Small intestine (tissue), 7 donors: ENCODE data around the gene CACNA2D3. TPM values are rescaled to one million over a fixed set of nuclear protein-coding genes. Genes with fewer than 3 reads are reported as not detected.

ENCODE experiments used
- DNase-seq, 2 donors: peaks; one replicate each; pipeline versions ENCODE4 v3.0.0 to v3.0.0-alpha.2; 2013
- FAIRE-seq: peaks from 2 replicates; lab custom pipeline; 2012; peaks lifted over from hg19 to GRCh38; lab: Jason Lieb, UNC
- H3K27ac ChIP-seq, 3 donors: one replicate each; pipeline ENCODE4 v1.5.1; 2013; ENCODE audit warnings: low read length in 2 of 3, mild to moderate bottlenecking in 2 of 3, control low read depth in 1 of 3, inconsistent platforms in 1 of 3, low read depth in 1 of 3, moderate library complexity in 1 of 3
- H3K27me3 ChIP-seq, 3 donors: one replicate each; pipeline ENCODE4 v1.6.1; 2013; ENCODE audit warnings: low read length in 3 of 3, inconsistent platforms in 1 of 3; ENCODE audit not compliant: control insufficient read depth in 3 of 3, insufficient read depth in 3 of 3
- H3K36me3 ChIP-seq, 3 donors: one replicate each; pipeline ENCODE4 v1.6.1; 2013; ENCODE audit warnings: low read length in 3 of 3, inconsistent platforms in 1 of 3, low read depth in 1 of 3, mild to moderate bottlenecking in 1 of 3, moderate library complexity in 1 of 3; ENCODE audit not compliant: control insufficient read depth in 3 of 3, insufficient read depth in 2 of 3
- H3K4me1 ChIP-seq, 3 donors: one replicate each; pipeline ENCODE4 v1.6.1; 2013; ENCODE audit warnings: low read length in 2 of 3, inconsistent platforms in 1 of 3, low read depth in 1 of 3, mild to moderate bottlenecking in 1 of 3, moderate library complexity in 1 of 3; ENCODE audit not compliant: control insufficient read depth in 3 of 3, insufficient read depth in 2 of 3
- H3K4me3 ChIP-seq, 3 donors: one replicate each; pipeline ENCODE4 v1.5.1; 2013; ENCODE audit warnings: low read length in 3 of 3, control low read depth in 1 of 3, inconsistent platforms in 1 of 3, low read depth in 1 of 3, mild to moderate bottlenecking in 1 of 3, moderate library complexity in 1 of 3
- H3K9me3 ChIP-seq, 2 donors: one replicate each; pipeline ENCODE4 v1.6.1; 2013; ENCODE audit warnings: low read depth in 1 of 2, low read length in 1 of 2; ENCODE audit not compliant: control insufficient read depth in 2 of 2, insufficient read depth in 1 of 2
- WGBS, 3 donors: extraction: QIAGEN DNeasy Blood & Tissue Kit; methylation state at CpG; one replicate each; pipeline ENCODE4 v1.1.7; 2013; 5-methylcytosine and 5-hydroxymethylcytosine counted together
- polyA plus RNA-seq, 4 donors: library from polyadenylated mRNA; stranded (reverse) in 3 of 4; unstranded in 1 of 4; fragments of 200-250 nt in 3 of 4; fragments of 120-200 nt in 1 of 4; gene quantifications; one replicate each; pipeline versions ENCODE4 v1.2.1 to v1.2.3, GENCODE V29; 2013
- donor health status: healthy with polysubstance abuse.
- donor health status: control.
- donor health status: control.
- donor health status: Bipolar disorder and iron deficiency.
- donor health status: healthy.

Gene CACNA2D3
- polyA plus RNA-seq, 4 donors: 0.27 to 0.61 TPM; not detected in 2

DNA sequence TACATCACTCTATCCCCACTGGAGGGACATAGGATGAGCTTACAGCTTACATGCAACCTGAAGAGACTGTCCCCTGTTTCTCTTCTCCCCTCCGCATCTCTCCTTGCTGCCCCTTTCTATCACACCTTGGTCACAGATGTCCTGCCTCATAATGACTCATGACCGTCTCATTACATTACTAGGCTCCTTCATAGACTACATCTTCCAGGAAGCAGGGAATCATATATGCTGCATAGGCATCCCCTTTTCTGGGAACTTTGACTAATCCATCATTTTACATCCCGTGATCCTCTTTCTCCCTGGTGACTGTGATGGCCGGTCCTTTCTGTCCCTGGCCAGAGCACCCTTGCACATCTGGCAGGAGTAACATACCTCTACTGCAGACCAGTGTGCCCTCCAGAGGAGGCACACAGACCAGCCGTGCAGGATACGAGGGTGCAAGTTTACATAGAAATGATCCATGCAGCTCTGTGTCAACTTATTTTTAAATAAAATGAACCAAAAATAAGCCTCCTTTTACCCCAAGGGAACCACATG lies 188.9 kb downstream of the CACNA2D3 start:
- Histone ChIP-seq H3K4me1 (no peaks in the 10 kb centered on the region), H3K9me3 (no peaks in the 10 kb centered on the region), H3K4me3 (no peak overlapping the region), H3K27ac (no peak overlapping the region), H3K27me3 (no peaks in the 10 kb centered on the region), H3K36me3 (no peaks in the 10 kb centered on the region)
- FAIRE-seq (no peak), DNase-seq (no peak)
- 74 to 87% (median 78%) methylated on average over 6 of the region's 6 CpGs for WGBS, 3 donors

DNA sequence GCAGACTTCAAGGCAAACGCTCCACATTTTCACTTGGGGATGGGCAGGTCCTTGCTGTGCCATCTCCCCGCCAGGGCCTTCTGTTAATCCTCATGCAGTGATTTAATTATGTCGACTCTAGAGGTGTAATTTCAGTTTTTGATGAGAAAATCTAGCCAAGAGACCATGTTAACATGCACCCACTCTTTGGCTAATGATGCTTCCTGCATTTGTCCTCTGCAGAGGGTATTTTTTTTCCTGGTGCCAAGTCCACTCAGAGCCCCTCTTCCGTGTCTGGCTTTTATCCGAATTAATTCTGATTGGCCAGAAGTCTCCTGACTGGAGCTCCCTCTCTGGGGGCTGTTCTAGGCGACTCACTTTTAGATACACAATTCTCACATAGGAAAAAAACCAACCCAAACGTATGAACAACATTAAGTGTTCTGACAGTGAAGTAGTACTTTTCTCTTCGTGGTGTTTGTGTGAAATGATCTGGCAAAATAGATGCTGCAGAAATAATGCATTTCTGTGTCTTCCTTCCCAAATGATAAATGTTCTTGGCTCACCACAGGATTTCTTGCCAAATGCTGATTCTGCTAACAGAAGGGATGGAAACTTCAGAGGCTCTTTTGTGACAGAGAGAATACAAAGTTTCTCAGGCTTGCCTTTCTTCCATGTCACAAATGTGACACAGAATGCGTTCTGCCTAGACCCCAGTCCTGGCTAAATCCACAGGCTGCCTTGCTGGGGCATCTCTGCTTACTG lies 190.0 kb downstream of the CACNA2D3 start:
- DNase-seq (no peak), FAIRE-seq (no peak)
- Histone ChIP-seq H3K4me1 (no peaks in the 10 kb centered on the region), H3K36me3 (no peaks in the 10 kb centered on the region), H3K27me3 (no peaks in the 10 kb centered on the region), H3K27ac (no peak overlapping the region), H3K4me3 (no peak overlapping the region), H3K9me3 (no peaks in the 10 kb centered on the region)
- WGBS, 3 donors: 59 to 64% (median 59%) methylated on average over 9 of the region's 9 CpGs

DNA sequence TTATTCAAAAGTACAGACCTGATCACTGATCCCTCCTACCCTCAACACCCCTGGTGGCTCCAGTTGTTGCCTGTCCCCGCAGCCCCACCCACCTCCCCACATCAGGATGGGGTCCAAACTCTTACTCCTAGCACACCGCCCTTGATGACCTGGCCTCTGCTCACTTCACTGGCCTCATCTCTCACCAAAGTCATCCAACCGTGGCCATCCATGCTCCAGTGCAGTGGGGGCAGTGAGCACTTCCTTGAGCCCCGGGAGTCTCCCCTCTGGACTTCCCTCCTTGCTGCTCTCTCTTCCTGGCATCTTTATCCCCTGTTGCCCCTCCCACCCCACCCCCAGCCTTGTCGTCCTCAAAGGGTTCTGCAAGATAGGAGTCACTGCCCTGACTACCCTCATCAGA lies 191.1 kb downstream of the CACNA2D3 start:
- FAIRE-seq: no peak
- H3K9me3 ChIP-seq: no peaks in the 10 kb centered on the region
- no peak for DNase-seq
- H3K4me3 ChIP-seq: no peak overlapping the region
- WGBS, 3 donors: 78 to 87% (median 81%) methylated on average over 5 of the region's 5 CpGs
- H3K27ac ChIP-seq: no peak overlapping the region
- H3K27me3 ChIP-seq: no peaks in the 10 kb centered on the region
- no peaks in the 10 kb centered on the region for H3K36me3 ChIP-seq
- H3K4me1 ChIP-seq: no peaks in the 10 kb centered on the region

DNA sequence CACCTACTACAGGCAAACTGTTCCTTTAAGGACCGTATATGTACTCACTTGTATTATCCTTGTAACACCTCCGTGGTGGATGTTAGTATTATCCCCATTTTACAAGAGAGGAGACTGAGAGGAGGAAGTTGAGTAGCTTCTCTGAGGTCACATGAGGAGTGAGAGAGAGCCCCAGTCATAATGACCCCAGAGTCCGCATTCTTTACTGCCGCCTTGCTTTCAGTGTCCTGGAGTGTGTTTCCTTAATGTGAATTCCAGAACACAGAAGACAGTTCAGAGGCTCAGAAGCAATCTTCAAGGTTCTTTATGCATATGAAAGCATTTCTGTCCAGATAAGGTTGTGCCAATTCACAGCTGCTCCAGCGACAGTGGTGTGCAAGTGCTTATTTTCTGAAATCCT lies 199.2 kb downstream of the CACNA2D3 start:
- H3K4me3 ChIP-seq: no peak overlapping the region
- no peak for FAIRE-seq
- peaks cover 0 to 15% (median 0%) of the 10 kb centered on the region in 3 donors for H3K4me1 ChIP-seq
- no peaks in the 10 kb centered on the region for H3K9me3 ChIP-seq
- 19 to 46% (median 36%) methylated on average over 5 of the region's 5 CpGs for WGBS, 3 donors
- H3K27me3 ChIP-seq: no peaks in the 10 kb centered on the region
- H3K36me3 ChIP-seq: no peaks in the 10 kb centered on the region
- H3K27ac ChIP-seq: peak overlapping the region in 1 of 3 donors; percentile 8
- peak; percentile 3 to 75 for DNase-seq

DNA sequence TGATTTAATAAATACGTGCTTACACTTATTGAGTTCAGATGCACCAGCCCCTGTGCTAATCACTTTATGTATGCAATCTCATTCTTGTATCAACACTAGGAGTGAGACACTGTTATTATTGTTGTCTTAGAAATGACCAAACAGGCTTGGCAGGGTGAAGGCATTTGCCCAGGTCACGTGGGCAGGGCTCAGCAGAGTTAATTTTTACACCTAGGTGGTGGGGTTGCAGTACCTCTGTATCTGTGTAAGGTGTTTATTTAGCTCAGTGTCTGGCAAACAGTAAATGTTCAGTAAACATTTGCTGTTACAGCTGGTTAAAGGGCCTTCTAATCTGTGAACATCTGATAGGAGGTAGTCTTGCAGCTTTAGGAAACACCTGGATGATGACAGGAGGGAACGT lies 200.0 kb downstream of the CACNA2D3 start:
- H3K9me3 ChIP-seq: no peaks in the 10 kb centered on the region
- H3K36me3 ChIP-seq: no peaks in the 10 kb centered on the region
- peak; percentile 30 to 87 for DNase-seq
- peak overlapping the region in 1 of 3 donors; percentile 10 for H3K27ac ChIP-seq
- no peaks in the 10 kb centered on the region for H3K27me3 ChIP-seq
- H3K4me1 ChIP-seq: peaks cover 0 to 15% (median 0%) of the 10 kb centered on the region in 3 donors
- WGBS, 3 donors: 9 to 50% (median 15%) methylated on average over 3 of the region's 3 CpGs
- no peak for FAIRE-seq
- no peak overlapping the region for H3K4me3 ChIP-seq

DNA sequence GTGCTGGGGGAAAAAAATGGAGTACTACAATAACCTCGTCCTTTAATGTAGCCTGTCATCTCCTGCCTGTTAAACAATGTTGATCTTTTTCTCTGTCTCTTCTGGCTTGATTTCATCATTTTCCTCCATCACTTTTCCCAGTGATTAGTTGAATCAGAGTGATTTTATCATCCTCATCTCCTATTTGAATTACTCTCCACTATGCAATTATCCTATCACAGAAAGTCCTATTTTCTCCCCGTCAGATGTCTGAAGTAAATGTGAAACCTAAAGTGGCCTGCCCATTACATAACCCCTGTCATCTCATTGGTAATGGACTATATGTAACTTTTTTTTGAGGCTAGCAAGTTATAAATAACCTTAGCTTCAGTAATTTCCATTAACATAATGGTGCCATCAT lies 201.8 kb downstream of the CACNA2D3 start:
- peaks cover 0 to 15% (median 0%) of the 10 kb centered on the region in 3 donors for H3K4me1 ChIP-seq
- 67 to 87% (median 84%) methylated on average over 2 of the region's 2 CpGs for WGBS, 3 donors
- no peaks in the 10 kb centered on the region for H3K36me3 ChIP-seq
- no peak overlapping the region for H3K27ac ChIP-seq
- H3K9me3 ChIP-seq: no peaks in the 10 kb centered on the region
- no peak overlapping the region for H3K4me3 ChIP-seq
- DNase-seq: no peak
- no peaks in the 10 kb centered on the region for H3K27me3 ChIP-seq
- no peak for FAIRE-seq

DNA sequence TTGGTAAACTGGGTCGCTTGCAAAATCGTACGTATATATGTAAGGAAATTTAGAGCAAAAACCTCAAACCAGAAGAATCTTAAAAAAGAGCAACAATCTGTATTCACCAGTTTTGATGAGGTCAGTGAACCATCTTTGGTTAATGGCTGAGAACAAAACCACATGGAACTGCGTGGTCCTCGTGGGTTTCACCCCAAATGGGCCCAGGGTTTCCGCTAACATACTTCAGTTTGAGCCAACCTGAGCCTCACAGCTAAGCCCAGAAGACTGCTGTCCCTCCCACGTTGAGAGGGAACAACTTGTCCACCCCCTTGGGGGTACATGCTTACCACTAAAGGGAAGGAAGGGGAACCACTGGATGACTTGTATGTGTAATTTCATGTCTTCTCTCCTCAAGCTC lies 204.6 kb downstream of the CACNA2D3 start:
- Histone ChIP-seq H3K27me3 (no peaks in the 10 kb centered on the region), H3K4me1 (peaks cover 0 to 10% (median 0%) of the 10 kb centered on the region in 3 donors), H3K27ac (no peak overlapping the region), H3K9me3 (no peaks in the 10 kb centered on the region), H3K4me3 (no peak overlapping the region), H3K36me3 (no peaks in the 10 kb centered on the region)
- 64 to 75% (median 73%) methylated on average over 7 of the region's 7 CpGs for WGBS, 3 donors
- no peak for FAIRE-seq
- no peak for DNase-seq

DNA sequence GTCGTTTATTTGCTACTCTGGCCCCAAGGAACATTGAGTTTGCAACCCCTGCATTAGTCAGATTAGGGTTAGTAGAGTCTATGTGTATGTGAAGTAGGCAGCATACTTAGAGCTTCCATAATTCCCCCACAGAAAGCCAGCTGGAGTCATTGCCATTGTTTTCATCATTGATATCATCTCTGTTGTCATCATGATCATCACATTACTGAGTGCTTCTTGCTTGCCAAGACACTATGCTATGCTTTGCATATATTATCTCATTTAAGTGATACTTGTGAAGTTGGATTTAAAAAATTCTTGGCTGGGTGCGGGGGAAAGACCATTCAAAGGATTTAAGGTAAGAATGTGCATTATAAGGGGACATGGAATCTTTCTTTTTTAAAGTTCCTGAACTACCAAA lies 209.0 kb downstream of the CACNA2D3 start:
- DNase-seq: no peak
- no peak overlapping the region for H3K27ac ChIP-seq
- H3K9me3 ChIP-seq: no peaks in the 10 kb centered on the region
- WGBS, 3 donors: 75 to 78% (median 76%) methylated on average over 2 of the region's 2 CpGs
- no peaks in the 10 kb centered on the region for H3K4me1 ChIP-seq
- H3K27me3 ChIP-seq: no peaks in the 10 kb centered on the region
- no peak overlapping the region for H3K4me3 ChIP-seq
- no peak for FAIRE-seq
- no peaks in the 10 kb centered on the region for H3K36me3 ChIP-seq
